Smooth muscle cell (in vitro differentiated cells): ENCODE measurements around the gene PCYT1A. TPM values are rescaled to one million over a fixed set of nuclear protein-coding genes. Genes with fewer than 3 reads are reported as not detected.

Experiments used
- DNase-seq: peaks from one replicate; lab custom pipeline; 2025; ENCODE audit not compliant: unreplicated experiment; lab: John Stamatoyannopoulos, UW
- H2AFZ ChIP-seq: fragments of 200-600 bp; sonication (generic); 2 replicates; pipeline ENCODE4 v1.6.0; 2016; ENCODE audit warnings: antibody characterized with exemption, low read depth, mild to moderate bottlenecking
- H3F3A ChIP-seq: fragments of 200-600 bp; sonication (generic); 2 replicates; pipeline ENCODE4 v1.6.0; 2017; ENCODE audit warnings: antibody characterized with exemption, low read depth
- H3K27ac ChIP-seq: fragments of 200-600 bp; sonication (generic); 2 replicates; pipeline ENCODE4 v1.5.1; 2016; ENCODE audit warnings: low read depth, mild to moderate bottlenecking
- H3K27me3 ChIP-seq: fragments of 200-600 bp; sonication (generic); 2 replicates; pipeline ENCODE4 v1.6.1; 2016; ENCODE audit warnings: low read depth, mild to moderate bottlenecking
- H3K36me3 ChIP-seq: fragments of 200-600 bp; sonication (generic); 2 replicates; pipeline ENCODE4 v1.5.1; 2016; ENCODE audit warnings: low read depth
- H3K4me1 ChIP-seq: fragments of 200-600 bp; sonication (generic); 2 replicates; pipeline ENCODE4 v1.5.1; 2016; ENCODE audit warnings: low read depth
- H3K4me2 ChIP-seq: fragments of 200-600 bp; sonication (generic); 2 replicates; pipeline ENCODE4 v1.6.0; 2016; ENCODE audit warnings: mild to moderate bottlenecking
- H3K4me3 ChIP-seq: fragments of 200-600 bp; sonication (generic); 2 replicates; pipeline ENCODE4 v1.5.1; 2016; ENCODE audit warnings: mild to moderate bottlenecking
- H3K79me2 ChIP-seq: fragments of 200-600 bp; sonication (generic); 2 replicates; pipeline ENCODE4 v1.6.0; 2016; ENCODE audit warnings: low read depth, mild to moderate bottlenecking
- H3K9ac ChIP-seq: fragments of 200-600 bp; sonication (generic); 2 replicates; pipeline ENCODE4 v1.6.0; 2016; ENCODE audit warnings: low read depth
- H3K9me3 ChIP-seq: fragments of 200-600 bp; sonication (generic); replicated peaks from 2 replicates; pipeline ENCODE4 v1.5.1; 2016; ENCODE audit warnings: low read depth
- H4K20me1 ChIP-seq: fragments of 200-600 bp; sonication (generic); 2 replicates; pipeline ENCODE4 v1.6.0; 2016; ENCODE audit warnings: low read depth
- CTCF ChIP-seq: fragments of 200-600 bp; sonication (generic); IDR thresholded peaks from 2 replicates; pipeline ENCODE4 v1.5.1; 2017; ENCODE audit warnings: borderline replicate concordance, mild to moderate bottlenecking, antibody characterized with exemption; ENCODE audit not compliant: insufficient read depth, poor library complexity, severe bottlenecking
- whole genome bisulfite sequencing: methylation state at CpG from one replicate; pipeline ENCODE4 v1.1.7; 2016; ENCODE audit warnings: low lambda C conversion rate; 5-methylcytosine and 5-hydroxymethylcytosine counted together
- polyA plus RNA-seq: library from polyadenylated mRNA; unstranded; fragments of >200 nt; fragmentation: Nextera tagmentation; extraction: Ambion mirVana; gene quantifications from 2 replicates; pipeline ENCODE4 v1.2.1, GENCODE V29; 2016
- total RNA-seq: library from RNA; depleted of rRNA; stranded (reverse); fragments of >200 nt; gene quantifications from 2 replicates; pipeline ENCODE4 v1.2.3, GENCODE V29; 2014

PCYT1A gene
- total and polyA plus RNA-seq, 2 experiments from 2014 or later = 19.7 to 68.3 TPM

DNA sequence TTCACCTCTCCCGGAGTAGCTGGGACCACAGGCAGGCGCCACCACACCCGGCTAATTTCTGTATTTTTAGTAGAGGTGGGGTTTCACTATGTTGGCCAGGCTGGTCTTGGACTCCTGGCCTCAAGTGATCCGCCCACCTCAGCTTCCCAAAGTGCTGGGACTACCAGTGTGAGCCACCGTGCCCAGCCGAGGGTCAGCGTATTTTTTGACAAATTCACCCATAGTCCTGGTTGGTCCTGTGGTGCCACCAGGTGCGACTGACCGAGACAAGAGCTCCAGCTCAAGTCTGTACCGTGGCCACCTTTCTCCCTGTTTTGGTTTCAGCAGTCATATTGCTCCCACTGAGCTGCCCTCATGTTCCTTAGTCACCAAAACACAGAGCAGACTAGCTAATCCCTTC is 62.4 kb downstream of the PCYT1A start:
- 98% methylated on average over 10 of the region's 10 CpGs for WGBS
- no peaks in the 10 kb centered on the region for H3K36me3 ChIP-seq

DNA sequence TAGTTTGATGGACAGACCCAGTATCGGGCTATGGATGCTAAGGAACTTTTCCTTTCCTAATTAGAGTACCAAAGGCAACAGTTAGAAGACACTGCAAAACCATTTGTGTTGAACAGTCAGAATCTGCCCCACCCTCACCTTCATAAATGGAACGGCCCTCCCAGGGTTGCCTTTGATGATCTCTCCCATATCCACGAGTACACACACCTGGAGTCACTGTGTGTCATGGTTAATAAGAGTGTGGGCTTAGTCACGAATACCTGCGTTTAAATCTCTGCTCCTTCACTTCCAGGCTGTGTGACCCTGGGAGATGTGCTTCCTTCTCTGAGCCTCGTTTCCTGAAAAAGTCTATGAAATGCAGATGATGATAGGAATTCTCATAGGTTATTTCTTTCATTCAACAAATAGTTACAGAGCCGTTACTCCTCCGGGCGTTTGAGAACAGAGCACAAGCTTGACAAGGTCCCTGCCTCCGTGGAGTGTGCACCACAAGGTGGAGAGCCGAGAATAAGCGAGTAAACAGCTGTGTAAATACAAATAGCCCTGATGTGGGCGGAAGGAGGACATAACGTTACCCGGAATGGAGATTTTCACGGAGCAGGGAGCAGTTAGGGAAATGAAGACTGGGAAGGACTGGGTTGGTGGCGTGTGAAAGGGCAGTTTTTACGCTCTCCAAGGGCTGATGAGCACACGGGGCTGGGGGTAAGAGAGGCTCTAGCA is 64.5 kb downstream of the PCYT1A start:
- Histone ChIP-seq H3K9ac (no peak overlapping the region), H3F3A (no peaks in the 10 kb centered on the region), H2AFZ (no peak overlapping the region), H3K4me1 (peaks cover 3% of the 10 kb centered on the region), H3K4me3 (no peak overlapping the region), H3K79me2 (no peaks in the 10 kb centered on the region), H3K27ac (no peak overlapping the region), H3K9me3 (no peaks in the 10 kb centered on the region), H3K4me2 (no peak overlapping the region), H4K20me1 (no peaks in the 10 kb centered on the region), H3K27me3 (no peaks in the 10 kb centered on the region), H3K36me3 (no peaks in the 10 kb centered on the region)
- DNase-seq = no peak
- no peak for TF ChIP-seq CTCF
- 73% methylated on average over 19 of the region's 19 CpGs for WGBS

More for the DNA sequence above, 62.4 kb downstream of the PCYT1A start:
- Histone ChIP-seq H3K9ac (no peak overlapping the region), H2AFZ (no peak overlapping the region), H3K9me3 (no peaks in the 10 kb centered on the region), H3K4me3 (no peak overlapping the region), H3K4me2 (no peak overlapping the region), H3K27me3 (no peaks in the 10 kb centered on the region), H4K20me1 (no peaks in the 10 kb centered on the region), H3F3A (no peaks in the 10 kb centered on the region), H3K27ac (no peak overlapping the region), H3K79me2 (no peaks in the 10 kb centered on the region), H3K4me1 (no peaks in the 10 kb centered on the region)
- no peak for TF ChIP-seq CTCF
- DNase-seq = no peak

DNA sequence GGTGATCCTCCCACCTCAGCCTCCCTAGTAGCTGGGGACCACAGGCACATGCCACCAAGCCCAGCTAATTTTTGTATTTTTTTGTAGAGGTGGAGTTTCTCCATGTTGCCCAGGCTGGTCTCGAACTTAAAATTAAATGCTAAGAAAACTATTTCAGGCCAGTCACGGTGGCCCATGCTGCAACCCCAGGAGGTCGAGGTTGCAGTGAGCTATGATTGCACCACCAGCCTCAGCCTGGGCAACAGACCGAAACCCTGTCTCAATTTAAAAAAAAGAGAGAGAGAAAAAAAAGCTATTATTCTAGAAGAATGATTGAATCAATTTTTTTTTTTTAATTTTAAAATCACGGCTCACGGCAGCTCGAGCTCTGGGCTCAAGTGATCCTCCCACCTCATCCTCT is 66.5 kb downstream of the PCYT1A start:
- no peaks in the 10 kb centered on the region for H3K36me3 ChIP-seq
- no peak overlapping the region for H2AFZ ChIP-seq
- H3K27me3 ChIP-seq = peaks cover 9% of the 10 kb centered on the region
- no peak overlapping the region for H3K27ac ChIP-seq
- no peak overlapping the region for H3K4me3 ChIP-seq
- no peak for TF ChIP-seq CTCF
- WGBS = 97% methylated on average over 7 of the region's 7 CpGs
- no peaks in the 10 kb centered on the region for H3F3A ChIP-seq
- DNase-seq = no peak
- H3K79me2 ChIP-seq = no peaks in the 10 kb centered on the region
- no peak overlapping the region for H3K4me2 ChIP-seq
- H3K4me1 ChIP-seq = peaks cover 3% of the 10 kb centered on the region
- H3K9ac ChIP-seq = no peak overlapping the region
- H3K9me3 ChIP-seq = no peaks in the 10 kb centered on the region
- no peaks in the 10 kb centered on the region for H4K20me1 ChIP-seq

- Histone ChIP-seq H3K4me1 (peaks cover 3% of the 10 kb centered on the region), H3K27ac (no peak overlapping the region), H3F3A (no peaks in the 10 kb centered on the region), H3K4me2 (no peak overlapping the region), H2AFZ (no peak overlapping the region), H3K9me3 (no peaks in the 10 kb centered on the region), H3K36me3 (no peaks in the 10 kb centered on the region), H3K27me3 (peaks cover 9% of the 10 kb centered on the region), H3K4me3 (no peak overlapping the region), H3K9ac (no peak overlapping the region), H3K79me2 (no peaks in the 10 kb centered on the region), H4K20me1 (no peaks in the 10 kb centered on the region)
- no peak for TF ChIP-seq CTCF
- DNase-seq = no peak
- WGBS = 91% methylated on average over 10 of the region's 10 CpGs
Observed at GRCh38 chr3:196220587-196220986, 66.9 kb downstream of the PCYT1A start.
